Tibial nerve (tissue), 4 donors: ENCODE data around the gene MTUS2. TPM values are rescaled to one million over a fixed set of nuclear protein-coding genes. Genes with fewer than 3 reads are reported as not detected.

Experiments
- DNase-seq, 2 donors: peaks; one replicate each; pipeline ENCODE4 v3.0.0-alpha.2; 2019; ENCODE audit warnings: low spot score in 2 of 2
- H3K27ac ChIP-seq, 4 donors: fragments of 200-600 bp; sonication (generic) in 3 of 4; one replicate each; pipeline ENCODE4 v1.5.1; 2017 to 2019; ENCODE audit warnings: mild to moderate bottlenecking in 1 of 4
- H3K27me3 ChIP-seq, 2 donors: fragments of 200-600 bp; sonication (generic) in 1 of 2; one replicate each; pipeline versions ENCODE4 v1.5.1 to v1.6.0; 2017 to 2019
- H3K36me3 ChIP-seq, 3 donors: fragments of 200-600 bp; sonication (generic); one replicate each; pipeline ENCODE4 v1.5.1; 2018 to 2019
- H3K4me1 ChIP-seq, 4 donors: fragments of 200-600 bp; sonication (generic) in 3 of 4; one replicate each; pipeline ENCODE4 v1.5.1; 2017 to 2019
- H3K4me3 ChIP-seq, 4 donors: fragments of 200-600 bp; sonication (generic) in 3 of 4; one replicate each; pipeline ENCODE4 v1.5.1; 2017 to 2019; ENCODE audit warnings: mild to moderate bottlenecking in 1 of 4, moderate library complexity in 1 of 4
- H3K9me3 ChIP-seq, 4 donors: fragments of 200-600 bp; sonication (generic) in 3 of 4; one replicate each; pipeline ENCODE4 v1.5.1; 2017 to 2019
- CTCF ChIP-seq, 5 experiments: fragments of 200-600 bp in 3 of 5; fragments of 450-650 bp in 2 of 5; sonication (generic) in 3 of 5; IDR thresholded peaks; one replicate each; pipeline ENCODE4 v1.5.1; 2016 to 2019; ENCODE audit warnings: antibody characterized with exemption in 5 of 5, mild to moderate bottlenecking in 3 of 5, moderate library complexity in 2 of 5
- EP300 ChIP-seq, 2 donors: sonication (generic); formaldehyde crosslinking; IDR thresholded peaks; one replicate each; pipeline ENCODE4 v1.6.1; 2017; ENCODE audit warnings: antibody characterized with exemption in 2 of 2, mild to moderate bottlenecking in 1 of 2
- POLR2A ChIP-seq, 2 donors: fragments of 450-650 bp; IDR thresholded peaks; one replicate each; pipeline ENCODE4 v1.6.1; 2017; ENCODE audit warnings: antibody characterized with exemption in 2 of 2, mild to moderate bottlenecking in 2 of 2, moderate library complexity in 2 of 2
- WGBS, 2 donors: methylation state at CpG; one replicate each; pipeline ENCODE4 v1.1.5; 2018; 5-methylcytosine and 5-hydroxymethylcytosine counted together
- total RNA-seq, 4 donors: library from RNA; depleted of rRNA; stranded (reverse); fragments of >200 nt; gene quantifications; one replicate each; pipeline ENCODE4 v1.1.0, GENCODE V29; 2016

MTUS2 gene
- total RNA-seq, 4 donors from 2014 or later = 0.20 TPM; not detected in 3

GRCh38 chr13:29136341-29136740 is 316.2 kb downstream of the MTUS2 start:
- Histone ChIP-seq H3K27ac (no peak overlapping the region), H3K4me3 (no peak overlapping the region), H3K9me3 (peaks cover 0 to 15% (median 4%) of the 10 kb centered on the region in 4 donors), H3K36me3 (no peaks in the 10 kb centered on the region), H3K27me3 (no peaks in the 10 kb centered on the region), H3K4me1 (no peaks in the 10 kb centered on the region)
- 91 to 94% methylated on average over 2 of the region's 2 CpGs for WGBS, 2 donors
- TF ChIP-seq POLR2A (IDR thresholded peaks at IDR 0.05) (no peak), EP300 (IDR thresholded peaks at IDR 0.05) (no peak), CTCF (IDR thresholded peaks at IDR 0.05) (no peak)
- DNase-seq = no peak

DNA sequence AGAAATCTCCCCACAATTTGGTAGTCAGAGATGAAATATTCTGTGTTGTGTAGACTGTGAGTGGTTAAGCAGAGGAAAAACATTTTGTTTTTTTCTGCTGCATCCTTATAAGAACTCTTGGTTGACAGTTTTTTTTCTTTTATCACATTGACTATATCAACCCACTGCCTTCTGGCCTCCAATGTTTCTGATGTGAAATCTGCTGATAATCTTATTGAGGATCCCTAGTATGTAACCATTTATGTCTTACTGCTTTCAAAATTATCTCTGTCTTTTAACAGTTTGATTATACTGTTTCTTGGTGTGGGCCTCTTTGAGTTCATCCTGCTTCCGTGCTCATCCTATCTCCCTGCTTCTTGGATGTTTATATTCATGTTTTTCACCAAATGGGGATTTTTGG is 316.9 kb downstream of the MTUS2 start:
- 85 to 94% methylated on average over 1 of the region's 1 CpG for WGBS, 2 donors
- peaks cover 0 to 15% (median 4%) of the 10 kb centered on the region in 4 donors for H3K9me3 ChIP-seq
- H3K27ac ChIP-seq = no peak overlapping the region

GRCh38 chr13:29137995-29138394 is 317.9 kb downstream of the MTUS2 start:
- Histone ChIP-seq H3K27ac (no peak overlapping the region), H3K4me3 (no peak overlapping the region), H3K36me3 (no peaks in the 10 kb centered on the region), H3K9me3 (peaks cover 0 to 15% (median 4%) of the 10 kb centered on the region in 4 donors), H3K27me3 (no peaks in the 10 kb centered on the region), H3K4me1 (no peaks in the 10 kb centered on the region)
- no peak for DNase-seq
- TF ChIP-seq POLR2A (IDR thresholded peaks at IDR 0.05) = no peak
- TF ChIP-seq EP300 (IDR thresholded peaks at IDR 0.05) = no peak
- TF ChIP-seq CTCF (IDR thresholded peaks at IDR 0.05) = no peak
- whole genome bisulfite sequencing, 2 donors = 39 to 92% methylated on average over 1 of the region's 1 CpG

More for the DNA sequence above, 316.9 kb downstream of the MTUS2 start:
- Histone ChIP-seq H3K4me1 (no peaks in the 10 kb centered on the region), H3K27me3 (no peaks in the 10 kb centered on the region), H3K36me3 (no peaks in the 10 kb centered on the region), H3K4me3 (no peak overlapping the region)
- TF ChIP-seq CTCF (IDR thresholded peaks at IDR 0.05) = no peak
- TF ChIP-seq EP300 (IDR thresholded peaks at IDR 0.05) = no peak
- TF ChIP-seq POLR2A (IDR thresholded peaks at IDR 0.05) = no peak
- DNase-seq = no peak

GRCh38 chr13:29140277-29140676 is 320.1 kb downstream of the MTUS2 start:
- no peaks in the 10 kb centered on the region for H3K4me1 ChIP-seq
- 29 to 41% methylated on average over 4 of the region's 4 CpGs for WGBS, 2 donors
- no peak for TF ChIP-seq POLR2A (IDR thresholded peaks at IDR 0.05)
- no peak for TF ChIP-seq EP300 (IDR thresholded peaks at IDR 0.05)
- no peak for TF ChIP-seq CTCF (IDR thresholded peaks at IDR 0.05)
- H3K9me3 ChIP-seq = peaks cover 0 to 15% (median 4%) of the 10 kb centered on the region in 4 donors
- no peak overlapping the region for H3K27ac ChIP-seq
- no peak overlapping the region for H3K4me3 ChIP-seq
- no peak for DNase-seq
- no peaks in the 10 kb centered on the region for H3K27me3 ChIP-seq
- no peaks in the 10 kb centered on the region for H3K36me3 ChIP-seq

DNA sequence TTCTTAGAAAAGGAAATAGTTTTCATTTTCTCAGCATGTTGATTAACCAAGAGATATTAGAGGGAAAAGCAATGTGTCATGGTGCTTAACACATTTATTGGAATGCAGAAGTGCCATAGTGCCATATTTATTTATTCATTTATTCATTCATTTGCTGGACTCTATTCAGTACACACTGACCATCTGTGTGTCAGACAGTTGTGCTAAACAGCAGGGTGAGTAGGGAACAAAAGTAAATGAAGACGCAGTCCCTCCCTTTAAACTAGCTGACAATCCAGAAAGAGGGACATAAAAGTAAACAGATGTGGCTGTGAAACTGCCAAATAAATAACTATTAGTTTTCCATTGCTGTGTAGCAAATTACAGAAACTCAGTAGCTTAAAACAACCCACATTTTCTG is 323.7 kb downstream of the MTUS2 start:
- Histone ChIP-seq H3K9me3 (peaks cover 0 to 7% (median 0%) of the 10 kb centered on the region in 4 donors), H3K27me3 (no peaks in the 10 kb centered on the region), H3K4me1 (no peaks in the 10 kb centered on the region), H3K4me3 (no peak overlapping the region), H3K27ac (no peak overlapping the region), H3K36me3 (no peaks in the 10 kb centered on the region)
- no peak for DNase-seq
- WGBS, 2 donors = 50 to 62% methylated on average over 1 of the region's 1 CpG
- no peak for TF ChIP-seq CTCF (IDR thresholded peaks at IDR 0.05)
- no peak for TF ChIP-seq POLR2A (IDR thresholded peaks at IDR 0.05)
- TF ChIP-seq EP300 (IDR thresholded peaks at IDR 0.05) = no peak
